ENCODE measurements around the gene ATP1A4. TPM values are rescaled to one million over a fixed set of nuclear protein-coding genes. Genes with fewer than 3 reads are reported as not detected.
A peak's percentile ranks its signal among the peaks of the same experiment; 100 is the strongest.
"Not testable (repeated sequence)": the region's sequence is repeated elsewhere in the genome, so short reads cannot be mapped to it uniquely, and the experiment has no call there.

The ATP1A4 gene
- polyA plus RNA-seq = 0.27 TPM
- long read RNA-seq, donor 1 = 0 reads
- long read RNA-seq, donor 2 = 0 reads
- long read RNA-seq, donor 3 = 0 reads
- long read RNA-seq, donor 4 = 0 reads
- long read RNA-seq, donor 5 = 0 reads
- long read RNA-seq, donor 6 = 0 reads
- long read RNA-seq, donor 7 = 0 reads
- long read RNA-seq, donor 8 = 0 reads
- long read RNA-seq, donor 9 = 0 reads
- long read RNA-seq, donor 10 = 0 reads
- long read RNA-seq, donor 11 = 0 reads

- Histone ChIP-seq H3K4me1 (ENCODE audit: control insufficient read depth, insufficient read depth, low read length) (no peaks in the 10 kb centered on the region), H3K4me3 (ENCODE audit: low read length) (no peak within 1 kb of the TSS), H3K36me3 (ENCODE audit: control insufficient read depth, insufficient read depth, low read length) (no peaks in the 10 kb centered on the region), H3K27ac (ENCODE audit: low read length) (no peak within 1 kb of the TSS), H3K9me3 (ENCODE audit: control insufficient read depth, low read depth, low read length) (no peaks in the 10 kb centered on the region), H3K27me3 (ENCODE audit: control insufficient read depth, insufficient read depth, low read length) (no peaks in the 10 kb centered on the region)
- DNase-seq = no peak
- WGBS (ENCODE audit: insufficient coverage, low lambda C conversion rate) = 100% methylated on average over 1 of the region's 6 CpGs
Observed at GRCh38 chr1:160151303-160151702, at the start of gene ATP1A4. Gene ATP1A4 (plus strand): TSS chr1:160151603. CDS start chr1:160152041, 438 bp downstream.

- no CpG with 5 or more reads among the region's 9 CpGs for WGBS (ENCODE audit: insufficient coverage, low lambda C conversion rate)
- Histone ChIP-seq H3K27me3 (ENCODE audit: control insufficient read depth, insufficient read depth, low read length) (no peaks in the 10 kb centered on the region), H3K4me1 (ENCODE audit: control insufficient read depth, insufficient read depth, low read length) (peaks cover 27% of the 10 kb centered on the region), H3K36me3 (ENCODE audit: control insufficient read depth, insufficient read depth, low read length) (no peaks in the 10 kb centered on the region), H3K9me3 (ENCODE audit: control insufficient read depth, low read depth, low read length) (no peaks in the 10 kb centered on the region), H3K27ac (ENCODE audit: low read length) (peak overlapping the region; percentile 29), H3K4me3 (ENCODE audit: low read length) (no peak overlapping the region)
- peak in 1 of 2 donors; percentile 22 for DNase-seq
Observed at GRCh38 chr1:160101717-160102522, 49.5 kb upstream of the ATP1A4 start.

GRCh38 chr1:160103658-160104408 lies 47.6 kb upstream of the ATP1A4 start:
- H3K36me3 ChIP-seq (ENCODE audit: control insufficient read depth, insufficient read depth, low read length) = no peaks in the 10 kb centered on the region
- no peaks in the 10 kb centered on the region for H3K27me3 ChIP-seq (ENCODE audit: control insufficient read depth, insufficient read depth, low read length)
- peaks cover 18% of the 10 kb centered on the region for H3K4me1 ChIP-seq (ENCODE audit: control insufficient read depth, insufficient read depth, low read length)
- DNase-seq = no peak
- H3K4me3 ChIP-seq (ENCODE audit: low read length) = no peak overlapping the region
- H3K27ac ChIP-seq (ENCODE audit: low read length) = no peak overlapping the region
- H3K9me3 ChIP-seq (ENCODE audit: control insufficient read depth, low read depth, low read length) = no peaks in the 10 kb centered on the region
- no CpG with 5 or more reads among the region's 6 CpGs for WGBS (ENCODE audit: insufficient coverage, low lambda C conversion rate)

GRCh38 chr1:160104486-160104885 lies 46.9 kb upstream of the ATP1A4 start:
- H3K36me3 ChIP-seq (ENCODE audit: control insufficient read depth, insufficient read depth, low read length) = no peaks in the 10 kb centered on the region
- no peak overlapping the region for H3K4me3 ChIP-seq (ENCODE audit: low read length)
- no peaks in the 10 kb centered on the region for H3K9me3 ChIP-seq (ENCODE audit: control insufficient read depth, low read depth, low read length)
- peaks cover 15% of the 10 kb centered on the region for H3K4me1 ChIP-seq (ENCODE audit: control insufficient read depth, insufficient read depth, low read length)
- DNase-seq = no peak
- WGBS (ENCODE audit: insufficient coverage, low lambda C conversion rate) = no CpG with 5 or more reads among the region's 3 CpGs
- H3K27ac ChIP-seq (ENCODE audit: low read length) = no peak overlapping the region
- H3K27me3 ChIP-seq (ENCODE audit: control insufficient read depth, insufficient read depth, low read length) = no peaks in the 10 kb centered on the region

DNA sequence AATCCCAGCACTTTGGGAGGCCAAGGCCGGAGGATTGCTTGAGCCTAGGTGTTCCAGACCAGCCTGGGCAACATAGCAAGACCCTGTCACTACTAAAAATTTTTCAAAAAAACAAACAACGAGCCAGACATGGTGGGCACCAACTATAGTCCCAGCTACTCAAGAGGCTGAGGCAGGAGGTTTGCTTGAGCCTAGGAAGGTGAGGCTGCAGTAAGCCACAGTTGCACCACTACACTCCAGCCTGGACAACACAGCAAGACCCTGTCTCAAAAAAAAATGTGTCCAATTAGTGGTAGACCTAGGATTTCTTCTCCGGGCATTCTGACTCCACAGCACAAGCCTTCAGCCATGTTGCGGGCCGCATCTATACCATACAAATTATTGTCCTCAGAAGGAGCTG lies 46.2 kb upstream of the ATP1A4 start:
- no peaks in the 10 kb centered on the region for H3K36me3 ChIP-seq (ENCODE audit: control insufficient read depth, insufficient read depth, low read length)
- H3K4me1 ChIP-seq (ENCODE audit: control insufficient read depth, insufficient read depth, low read length) = peaks cover 15% of the 10 kb centered on the region
- WGBS (ENCODE audit: insufficient coverage, low lambda C conversion rate) = no CpG with 5 or more reads among the region's 5 CpGs
- H3K27me3 ChIP-seq (ENCODE audit: control insufficient read depth, insufficient read depth, low read length) = no peaks in the 10 kb centered on the region
- no peaks in the 10 kb centered on the region for H3K9me3 ChIP-seq (ENCODE audit: control insufficient read depth, low read depth, low read length)
- no peak for DNase-seq
- H3K4me3 ChIP-seq (ENCODE audit: low read length) = no peak overlapping the region
- no peak overlapping the region for H3K27ac ChIP-seq (ENCODE audit: low read length)

GRCh38 chr1:160107512-160107911 lies 43.9 kb upstream of the ATP1A4 start:
- Histone ChIP-seq H3K36me3 (ENCODE audit: control insufficient read depth, insufficient read depth, low read length) (no peaks in the 10 kb centered on the region), H3K27me3 (ENCODE audit: control insufficient read depth, insufficient read depth, low read length) (no peaks in the 10 kb centered on the region), H3K9me3 (ENCODE audit: control insufficient read depth, low read depth, low read length) (no peaks in the 10 kb centered on the region), H3K4me3 (ENCODE audit: low read length) (no peak overlapping the region), H3K4me1 (ENCODE audit: control insufficient read depth, insufficient read depth, low read length) (peaks cover 8% of the 10 kb centered on the region), H3K27ac (ENCODE audit: low read length) (no peak overlapping the region)
- WGBS (ENCODE audit: insufficient coverage, low lambda C conversion rate) = no CpG with 5 or more reads among the region's 1 CpG
- no peak for DNase-seq

DNA sequence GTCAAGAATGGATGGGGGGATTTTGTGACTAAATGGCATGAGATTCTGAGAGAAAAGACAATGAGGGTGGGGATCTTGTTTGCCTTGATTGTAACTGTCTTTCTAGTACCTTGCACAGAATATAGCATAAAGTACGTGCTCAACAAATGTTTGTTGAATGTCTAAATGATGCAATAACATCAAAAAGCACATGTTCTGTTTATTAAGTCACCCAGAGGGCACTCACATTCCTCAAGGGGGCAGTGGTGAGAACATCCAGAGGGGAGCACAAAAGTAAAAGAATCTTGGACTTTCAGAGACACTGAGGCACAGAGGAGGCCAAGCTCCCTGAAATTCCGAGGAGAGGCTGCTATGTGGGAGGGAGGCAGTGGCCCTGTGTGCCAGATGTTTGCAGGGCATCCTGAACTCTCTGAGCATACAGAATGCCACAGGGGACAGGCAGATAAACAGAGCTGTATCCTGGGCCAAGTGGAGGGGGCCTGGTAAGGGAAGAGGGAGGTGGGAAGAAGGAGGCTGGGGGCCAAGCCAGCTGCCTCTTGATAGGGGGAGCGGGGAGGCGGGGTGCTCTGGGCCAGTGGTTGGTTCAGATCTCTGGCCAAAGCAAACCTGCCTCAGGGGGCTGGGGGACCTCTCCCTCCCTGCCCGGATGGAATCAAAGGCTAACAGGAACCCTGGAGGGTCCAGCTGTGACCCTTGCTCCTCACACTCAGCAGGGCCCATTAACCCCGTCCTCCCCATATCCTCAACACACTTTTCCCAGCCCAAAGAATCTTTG lies 42.3 kb upstream of the ATP1A4 start:
- no CpG with 5 or more reads among the region's 6 CpGs for WGBS (ENCODE audit: insufficient coverage, low lambda C conversion rate)
- DNase-seq = no peak

DNA sequence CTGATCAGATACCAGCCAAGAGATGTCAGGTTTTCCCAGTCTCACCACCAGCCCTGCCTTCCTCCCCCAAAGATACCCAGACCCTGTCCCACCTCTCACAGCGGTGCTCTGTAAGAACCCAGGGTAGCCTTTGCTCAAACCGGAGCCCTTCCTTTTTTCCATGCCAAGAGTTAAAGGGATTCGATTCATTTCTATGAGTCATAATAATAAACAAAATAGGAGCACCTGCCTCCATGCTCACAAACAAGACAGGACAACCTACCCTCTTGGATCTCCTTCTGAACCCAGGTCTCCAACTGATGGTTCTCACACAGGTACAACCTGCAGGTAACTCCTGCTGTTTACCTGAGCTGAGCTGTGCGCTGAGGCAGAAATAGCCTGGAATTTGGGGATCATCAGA lies 41.7 kb upstream of the ATP1A4 start:
- no CpG with 5 or more reads among the region's 4 CpGs for WGBS (ENCODE audit: insufficient coverage, low lambda C conversion rate)
- Histone ChIP-seq H3K4me3 (ENCODE audit: low read length) (no peak overlapping the region), H3K4me1 (ENCODE audit: control insufficient read depth, insufficient read depth, low read length) (no peaks in the 10 kb centered on the region), H3K27me3 (ENCODE audit: control insufficient read depth, insufficient read depth, low read length) (no peaks in the 10 kb centered on the region), H3K27ac (ENCODE audit: low read length) (no peak overlapping the region), H3K36me3 (ENCODE audit: control insufficient read depth, insufficient read depth, low read length) (no peaks in the 10 kb centered on the region), H3K9me3 (ENCODE audit: control insufficient read depth, low read depth, low read length) (no peaks in the 10 kb centered on the region)
- DNase-seq = no peak

More for the DNA sequence above, 42.3 kb upstream of the ATP1A4 start:
- Histone ChIP-seq H3K9me3 (ENCODE audit: control insufficient read depth, low read depth, low read length) (no peaks in the 10 kb centered on the region), H3K36me3 (ENCODE audit: control insufficient read depth, insufficient read depth, low read length) (no peaks in the 10 kb centered on the region), H3K4me3 (ENCODE audit: low read length) (no peak overlapping the region), H3K27ac (ENCODE audit: low read length) (no peak overlapping the region), H3K4me1 (ENCODE audit: control insufficient read depth, insufficient read depth, low read length) (no peaks in the 10 kb centered on the region), H3K27me3 (ENCODE audit: control insufficient read depth, insufficient read depth, low read length) (no peaks in the 10 kb centered on the region)

- not testable (repeated sequence) for H3K9me3 ChIP-seq (ENCODE audit: control insufficient read depth, low read depth, low read length); H3K36me3 ChIP-seq (ENCODE audit: control insufficient read depth, insufficient read depth, low read length); H3K27ac ChIP-seq (ENCODE audit: low read length); DNase-seq; H3K4me1 ChIP-seq (ENCODE audit: control insufficient read depth, insufficient read depth, low read length); H3K4me3 ChIP-seq (ENCODE audit: low read length)
- 93% methylated on average over 4 of the region's 10 CpGs for WGBS (ENCODE audit: insufficient coverage, low lambda C conversion rate)
- peaks cover 13% of the 10 kb centered on the region for H3K27me3 ChIP-seq (ENCODE audit: control insufficient read depth, insufficient read depth, low read length)
Observed at GRCh38 chr1:160111462-160111861, 39.9 kb upstream of the ATP1A4 start.

DNA sequence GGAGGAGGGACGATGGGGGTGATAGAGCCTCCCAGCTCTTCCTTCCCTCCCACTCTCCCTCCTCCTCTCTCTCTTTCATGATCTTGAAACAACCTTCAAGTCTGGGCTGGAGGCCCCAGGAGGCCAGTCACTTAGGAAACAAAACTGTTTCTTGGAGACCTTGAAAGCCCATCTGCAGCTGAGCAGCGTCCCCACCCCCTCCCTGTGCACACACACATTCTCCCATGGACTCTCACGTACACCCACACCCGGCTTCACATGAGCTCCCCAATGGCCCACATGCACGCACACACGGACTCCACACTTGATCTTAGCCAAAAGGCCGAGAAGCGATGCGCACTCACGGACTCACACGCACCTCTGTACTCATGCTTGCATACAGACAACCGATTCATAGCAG lies 39.0 kb upstream of the ATP1A4 start:
- peaks cover 18% of the 10 kb centered on the region for H3K27me3 ChIP-seq (ENCODE audit: control insufficient read depth, insufficient read depth, low read length)
- WGBS (ENCODE audit: insufficient coverage, low lambda C conversion rate) = no CpG with 5 or more reads among the region's 12 CpGs
- H3K4me1 ChIP-seq (ENCODE audit: control insufficient read depth, insufficient read depth, low read length) = no peaks in the 10 kb centered on the region
- H3K36me3 ChIP-seq (ENCODE audit: control insufficient read depth, insufficient read depth, low read length) = no peaks in the 10 kb centered on the region
- H3K9me3 ChIP-seq (ENCODE audit: control insufficient read depth, low read depth, low read length) = no peaks in the 10 kb centered on the region
- H3K27ac ChIP-seq (ENCODE audit: low read length) = no peak overlapping the region
- no peak for DNase-seq
- H3K4me3 ChIP-seq (ENCODE audit: low read length) = no peak overlapping the region

Data from large intestine (tissue), 12 donors.